Suprapubic skin (tissue), 4 donors: ENCODE measurements around the gene SRGAP2B. TPM values are rescaled to one million over a fixed set of nuclear protein-coding genes. Genes with fewer than 3 reads are reported as not detected.
"Not testable (repeated sequence)": the region's sequence is repeated elsewhere in the genome, so short reads cannot be mapped to it uniquely, and the experiment has no call there.

Source experiments
- DNase-seq, 2 donors: peaks; one replicate each; pipeline ENCODE4 v3.0.0-alpha.2; 2019; ENCODE audit warnings: low spot score in 2 of 2
- H3K27ac ChIP-seq: fragments of 200-600 bp; sonication (generic); one replicate; pipeline ENCODE4 v1.5.1; 2019
- H3K27me3 ChIP-seq: fragments of 200-600 bp; sonication (generic); one replicate; pipeline ENCODE4 v1.5.1; 2019
- H3K36me3 ChIP-seq: fragments of 200-600 bp; sonication (generic); one replicate; pipeline ENCODE4 v1.5.1; 2019
- H3K4me1 ChIP-seq: fragments of 200-600 bp; sonication (generic); one replicate; pipeline ENCODE4 v1.5.1; 2019
- H3K4me3 ChIP-seq: fragments of 200-600 bp; sonication (generic); one replicate; pipeline ENCODE4 v1.5.1; 2019; ENCODE audit warnings: mild to moderate bottlenecking
- H3K9me3 ChIP-seq: fragments of 200-600 bp; sonication (generic); one replicate; pipeline ENCODE4 v1.5.1; 2019
- WGBS: methylation state at CpG from one replicate; pipeline ENCODE4 v1.1.5; 2018; 5-methylcytosine and 5-hydroxymethylcytosine counted together
- total RNA-seq, 4 donors: library from RNA; depleted of rRNA; stranded (reverse); fragments of >200 nt; gene quantifications; one replicate each; pipeline ENCODE4 v1.1.0, GENCODE V29; 2016

Gene SRGAP2B
- total RNA-seq, 4 donors from 2014 or later: 21.7 to 42.6 (median 33.2) TPM

- H3K4me1 ChIP-seq, H3K4me3 ChIP-seq, H3K36me3 ChIP-seq, H3K27me3 ChIP-seq, H3K27ac ChIP-seq, H3K9me3 ChIP-seq: not testable (repeated sequence)
- no CpG with 5 or more reads among the region's 3 CpGs for WGBS
- peak; percentile 17 to 63 for DNase-seq
These were observed 236.5 kb downstream of the SRGAP2B start for GRCh38 chr1:144858607-144859006.

Other genes starting within 250 kb of the SRGAP2B start
- gene FAM72D, start 646 bp upstream of the SRGAP2B start, total RNA-seq: 1 to 10 TPM in 1 of 4 donors, under 1 TPM in 3; 0.47 to 1.3 (median 0.58) TPM
- not detected for gene PPIAL4D, start 146.8 kb upstream of the SRGAP2B start, total RNA-seq